HG03159 (cell line): Measurements from ENCODE around the gene TPST1.
A peak's percentile ranks its signal among the peaks of the same experiment; 100 is the strongest.
"Not testable (repeated sequence)": the region's sequence is repeated elsewhere in the genome, so short reads cannot be mapped to it uniquely, and the experiment has no call there.

ENCODE experiments used
- ATAC-seq: cut with Tn5 transposase; IDR thresholded peaks from one replicate; pipeline ENCODE4 v1.9.1; 2021; ENCODE audit warnings: mild to moderate bottlenecking, moderate library complexity; ENCODE audit not compliant: unreplicated experiment

Gene TPST1

GRCh38 chr7:66187905-66188304 lies 17.2 kb upstream of the TPST1 start:
- ATAC-seq, result no peak

GRCh38 chr7:66188645-66189044 lies 16.5 kb upstream of the TPST1 start:
- no peak for ATAC-seq

GRCh38 chr7:66189695-66190503 lies 15.2 kb upstream of the TPST1 start:
- no peak for ATAC-seq

- ATAC-seq, result no peak
These were observed 14.7 kb upstream of the TPST1 start for GRCh38 chr7:66190504-66190857.

- no peak for ATAC-seq
These were observed 11.9 kb upstream of the TPST1 start for GRCh38 chr7:66193146-66193725.

- no peak for ATAC-seq
These were observed 6.7 kb upstream of the TPST1 start for GRCh38 chr7:66198469-66198868.

- ATAC-seq, result no peak
These were observed 6.2 kb upstream of the TPST1 start for GRCh38 chr7:66198956-66199355.

- ATAC-seq, result no peak
These were observed 2.7 kb upstream of the TPST1 start for GRCh38 chr7:66202441-66202840.

GRCh38 chr7:66205741-66206090 lies 582 bp downstream of the TPST1 start:
- peak; percentile 13 for ATAC-seq

GRCh38 chr7:66206119-66206933 lies 1.2 kb downstream of the TPST1 start:
- ATAC-seq, result no peak

GRCh38 chr7:66206934-66207240 lies 1.8 kb downstream of the TPST1 start:
- ATAC-seq, result no peak

GRCh38 chr7:66207540-66207939 lies 2.4 kb downstream of the TPST1 start:
- no peak for ATAC-seq

- ATAC-seq, result no peak
These were observed 6.3 kb downstream of the TPST1 start for GRCh38 chr7:66211429-66211828.

- ATAC-seq, result no peak
These were observed 8.5 kb downstream of the TPST1 start for GRCh38 chr7:66213637-66214036.

GRCh38 chr7:66216687-66217086 lies 11.6 kb downstream of the TPST1 start:
- no peak for ATAC-seq

- no peak for ATAC-seq
These were observed 14.7 kb downstream of the TPST1 start for GRCh38 chr7:66219805-66220204.

GRCh38 chr7:66221442-66221841 lies 16.3 kb downstream of the TPST1 start:
- ATAC-seq, result no peak

- no peak for ATAC-seq
These were observed 22.7 kb downstream of the TPST1 start for GRCh38 chr7:66227808-66228207.

GRCh38 chr7:66231326-66232216 lies 26.4 kb downstream of the TPST1 start:
- not testable (repeated sequence) for ATAC-seq

GRCh38 chr7:66233638-66234037 lies 28.5 kb downstream of the TPST1 start:
- ATAC-seq, result no peak

- ATAC-seq, result no peak
These were observed 31.7 kb downstream of the TPST1 start for GRCh38 chr7:66236713-66237303.
